ENCODE results near the gene ZFHX3.

The ZFHX3 gene

GRCh38 chr16:73054813-73055482 lies 7.0 kb upstream of the ZFHX3 start:
- DNase-seq, result no peak

- no peak for DNase-seq
Measured at GRCh38 chr16:73054498-73054812, 6.5 kb upstream of the ZFHX3 start.

- no peak for DNase-seq
Measured at GRCh38 chr16:73054125-73054484, 6.2 kb upstream of the ZFHX3 start.

- no peak for DNase-seq
Measured at GRCh38 chr16:73053364-73054124, 5.6 kb upstream of the ZFHX3 start.

- DNase-seq, result no peak
Measured at GRCh38 chr16:73053038-73053363, 5.1 kb upstream of the ZFHX3 start.

- no peak for DNase-seq
Measured at GRCh38 chr16:73052576-73052975, 4.6 kb upstream of the ZFHX3 start.

GRCh38 chr16:73051961-73052360 lies 4.0 kb upstream of the ZFHX3 start:
- DNase-seq, result no peak

GRCh38 chr16:73051226-73051625 lies 3.3 kb upstream of the ZFHX3 start:
- DNase-seq, result no peak

- no peak for DNase-seq
Measured at GRCh38 chr16:73050201-73051099, 2.5 kb upstream of the ZFHX3 start.

- no peak for DNase-seq
Measured at GRCh38 chr16:73049511-73049910, 1.6 kb upstream of the ZFHX3 start.

GRCh38 chr16:73049091-73049490 lies 1.2 kb upstream of the ZFHX3 start:
- DNase-seq, result no peak

- no peak for DNase-seq
Measured at GRCh38 chr16:73048292-73049080, 558 bp upstream of the ZFHX3 start.

GRCh38 chr16:73047221-73047535 lies 750 bp downstream of the ZFHX3 start:
- DNase-seq, result no peak

- no peak for DNase-seq
Measured at GRCh38 chr16:73046849-73047214, 1.1 kb downstream of the ZFHX3 start.

- no peak for DNase-seq
Measured at GRCh38 chr16:73046202-73046848, 1.6 kb downstream of the ZFHX3 start.

- DNase-seq, result no peak
Measured at GRCh38 chr16:73043828-73044467, 4.0 kb downstream of the ZFHX3 start.

GRCh38 chr16:73042807-73043206 lies 5.1 kb downstream of the ZFHX3 start:
- no peak for DNase-seq

GRCh38 chr16:73041676-73042075 lies 6.3 kb downstream of the ZFHX3 start:
- no peak for DNase-seq

GRCh38 chr16:73040735-73041402 lies 7.1 kb downstream of the ZFHX3 start:
- DNase-seq, result no peak

- DNase-seq, result no peak
Measured at GRCh38 chr16:73040136-73040535, 7.8 kb downstream of the ZFHX3 start.

- no peak for DNase-seq
Measured at GRCh38 chr16:73037845-73038570, 9.9 kb downstream of the ZFHX3 start.
